Measurements from ENCODE around the gene FOXP1. TPM values are rescaled to one million over a fixed set of nuclear protein-coding genes. Genes with fewer than 3 reads are reported as not detected.
A peak's percentile ranks its signal among the peaks of the same experiment; 100 is the strongest.
"Not testable (repeated sequence)": the region's sequence is repeated elsewhere in the genome, so short reads cannot be mapped to it uniquely, and the experiment has no call there.

The FOXP1 gene
- total RNA-seq, 2 experiments from 2014 or later: 108 to 153 TPM

GRCh38 chr3:71442652-71443042 is 140.9 kb downstream of the FOXP1 start:
- ChIA-PET CTCF (interaction anchor here (0.9 to 1.9 kb wide), 6 partner anchors 8 to 143 kb away, joined by 3 to 5 read pairs (median 4); no protein-coding TSS in a partner anchor), POLR2A (interaction anchor here (0.6 kb wide), 1 partner anchor 37 kb away, joined by 4 read pairs; no protein-coding TSS in a partner anchor)
- Mint-ChIP-seq H3K36me3 (ENCODE audit: low read depth) (peaks cover 16% of the 10 kb centered on the region), H3K27ac (peak overlapping the region; percentile 96), H3K4me3 (peak overlapping the region; percentile 62), H3K27me3 (no peaks in the 10 kb centered on the region), H3K4me1 (peaks cover 97% of the 10 kb centered on the region), H3K9me3 (ENCODE audit: low read depth) (no peaks in the 10 kb centered on the region)
- DNase-seq (no peak), ATAC-seq (no peak)
- intact Hi-C loops (cut with DNase I, micrococcal nuclease): loop anchor here (5.0 kb wide), 2 partner anchors 50 to 140 kb away; partner anchors contain the start of gene FOXP1 (in 1 of the 2)

DNA sequence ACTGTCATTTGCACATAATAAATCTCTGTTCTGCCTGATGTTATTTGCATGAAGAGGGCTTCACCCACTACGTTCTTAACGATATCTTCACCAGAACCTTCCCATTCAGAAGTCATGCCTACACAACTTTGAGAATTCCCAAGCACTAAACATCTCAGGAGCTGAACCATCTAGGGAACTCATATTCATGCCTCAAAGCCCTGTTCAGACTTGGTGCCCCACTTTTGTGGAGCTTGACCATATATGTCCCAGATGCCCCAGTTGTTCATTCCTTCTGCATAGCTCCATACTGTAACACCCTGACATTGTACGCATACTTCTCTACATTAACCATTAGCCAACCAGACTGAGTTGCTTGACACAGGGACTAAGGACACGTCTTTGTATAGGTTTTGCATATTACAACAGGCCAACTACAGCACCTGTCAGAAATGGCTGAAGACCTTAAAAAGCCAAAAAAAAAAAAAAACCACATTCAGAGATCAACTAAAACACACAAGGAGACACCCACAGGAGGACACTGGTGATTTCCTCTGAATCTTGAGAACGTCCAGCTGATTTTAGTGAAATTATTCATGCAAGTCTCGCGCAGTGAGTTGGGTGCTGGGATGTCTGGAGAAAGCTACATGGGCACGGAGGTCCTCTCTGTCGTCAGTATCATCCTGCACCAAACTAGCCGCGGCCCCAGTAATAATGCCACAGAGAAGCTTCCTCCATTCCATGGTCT is 141.4 kb downstream of the FOXP1 start:
- POLR2A ChIA-PET: no interaction called here

GRCh38 chr3:71441217-71441924 is 142.2 kb downstream of the FOXP1 start:
- H3K9me3 Mint-ChIP-seq (ENCODE audit: low read depth): no peaks in the 10 kb centered on the region
- H3K4me1 Mint-ChIP-seq: peaks cover 97% of the 10 kb centered on the region
- DNase-seq: no peak
- peaks cover 17% of the 10 kb centered on the region for H3K36me3 Mint-ChIP-seq (ENCODE audit: low read depth)
- ChIA-PET POLR2A (interaction anchor here (1.0 kb wide), 1 partner anchor 12 kb away, joined by 4 read pairs; no protein-coding TSS in a partner anchor), CTCF (interaction anchor here (0.5 to 1.6 kb wide), 8 partner anchors 12 to 216 kb away, joined by 3 to 5 read pairs (median 3); no protein-coding TSS in a partner anchor)
- peak overlapping the region; percentile 72 for H3K27ac Mint-ChIP-seq
- H3K4me3 Mint-ChIP-seq: peak overlapping the region; percentile 23
- ATAC-seq: no peak
- intact Hi-C loops (cut with DNase I, micrococcal nuclease): loop anchor here (5.0 kb wide), 2 partner anchors 49 to 141 kb away; partner anchors contain the start of gene FOXP1 (in 1 of the 2)
- H3K27me3 Mint-ChIP-seq: no peaks in the 10 kb centered on the region

More for the DNA sequence above, 141.4 kb downstream of the FOXP1 start:
- intact Hi-C loops (cut with DNase I, micrococcal nuclease): loop anchor here (5.0 kb wide), 2 partner anchors 50 to 140 kb away; partner anchors contain the start of gene FOXP1 (in 1 of the 2)
- ATAC-seq: no peak
- Mint-ChIP-seq H3K27ac (peak overlapping the region; percentile 85), H3K27me3 (no peaks in the 10 kb centered on the region), H3K4me1 (peaks cover 97% of the 10 kb centered on the region), H3K36me3 (ENCODE audit: low read depth) (peaks cover 14% of the 10 kb centered on the region), H3K4me3 (peak overlapping the region; percentile 62), H3K9me3 (ENCODE audit: low read depth) (no peaks in the 10 kb centered on the region)
- CTCF ChIA-PET: interaction anchor here (0.5 to 1.9 kb wide), 7 partner anchors 8 to 217 kb away, joined by 3 to 5 read pairs (median 4); no protein-coding TSS in a partner anchor
- DNase-seq: no peak

GRCh38 chr3:71438904-71439303 is 144.6 kb downstream of the FOXP1 start:
- H3K9me3 Mint-ChIP-seq (ENCODE audit: low read depth): no peaks in the 10 kb centered on the region
- POLR2A ChIA-PET: interaction anchor here (0.6 to 0.7 kb wide), 2 partner anchors 9 to 20 kb away, joined by 3 read pairs; no protein-coding TSS in a partner anchor
- no peak overlapping the region for H3K4me3 Mint-ChIP-seq
- ATAC-seq (no peak), DNase-seq (no peak)
- no peaks in the 10 kb centered on the region for H3K27me3 Mint-ChIP-seq
- H3K36me3 Mint-ChIP-seq (ENCODE audit: low read depth): peaks cover 13% of the 10 kb centered on the region
- peak overlapping the region; percentile 48 for H3K27ac Mint-ChIP-seq
- peaks cover 89% of the 10 kb centered on the region for H3K4me1 Mint-ChIP-seq
- intact Hi-C loops (cut with DNase I, micrococcal nuclease): no loop called here
- CTCF ChIA-PET: interaction anchor here (0.7 to 1.2 kb wide), 3 partner anchors 13 to 42 kb away, joined by 3 to 6 read pairs (median 3); no protein-coding TSS in a partner anchor

DNA sequence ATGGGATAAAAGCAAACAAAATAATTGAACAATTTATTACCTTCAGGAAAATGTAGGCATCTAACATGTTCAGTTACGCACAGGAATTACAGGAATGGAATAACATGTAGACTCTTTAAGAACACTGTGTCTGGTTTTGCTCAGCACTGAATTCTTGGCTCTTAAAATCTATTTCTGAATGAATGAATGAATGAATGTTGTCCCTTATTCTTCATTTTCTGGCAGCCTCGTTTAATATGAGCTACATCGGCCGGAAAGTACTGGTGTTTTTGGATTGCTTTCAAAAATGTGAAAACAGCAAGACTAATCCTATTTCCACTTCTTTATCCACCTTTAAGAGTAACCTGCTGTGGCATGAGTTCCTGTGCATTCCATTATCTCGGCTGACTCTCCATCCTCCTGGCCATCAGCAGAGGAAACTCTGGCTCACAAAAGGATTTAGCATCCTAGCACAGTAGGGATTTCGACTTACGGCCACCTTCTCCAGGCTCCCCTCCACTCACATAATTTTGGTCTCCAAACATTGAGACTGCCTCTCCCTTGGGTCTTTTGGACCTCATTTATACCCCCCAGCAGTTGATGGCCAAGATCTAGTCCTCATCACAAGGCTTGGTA is 145.3 kb downstream of the FOXP1 start:
- Mint-ChIP-seq H3K36me3 (ENCODE audit: low read depth) (peaks cover 13% of the 10 kb centered on the region), H3K9me3 (ENCODE audit: low read depth) (no peaks in the 10 kb centered on the region), H3K4me3 (no peak overlapping the region), H3K4me1 (peaks cover 89% of the 10 kb centered on the region), H3K27me3 (no peaks in the 10 kb centered on the region), H3K27ac (peak overlapping the region; percentile 72)
- no peak for ATAC-seq
- ChIA-PET CTCF (interaction anchor here (0.7 to 0.9 kb wide), 4 partner anchors 9 to 93 kb away, joined by 3 read pairs; no protein-coding TSS in a partner anchor), POLR2A (interaction anchor here (0.6 kb wide), 1 partner anchor 20 kb away, joined by 3 read pairs; no protein-coding TSS in a partner anchor)
- DNase-seq: no peak
- intact Hi-C loops (cut with DNase I, micrococcal nuclease): no loop called here

GRCh38 chr3:71436337-71436736 is 147.2 kb downstream of the FOXP1 start:
- Mint-ChIP-seq H3K4me1 (peaks cover 90% of the 10 kb centered on the region), H3K36me3 (ENCODE audit: low read depth) (peaks cover 16% of the 10 kb centered on the region), H3K27ac (no peak overlapping the region), H3K9me3 (ENCODE audit: low read depth) (no peaks in the 10 kb centered on the region), H3K27me3 (no peaks in the 10 kb centered on the region), H3K4me3 (no peak overlapping the region)
- ChIA-PET POLR2A (no interaction called here), CTCF (no interaction called here)
- intact Hi-C loops (cut with DNase I, micrococcal nuclease): no loop called here
- DNase-seq: no peak
- no peak for ATAC-seq

- peaks cover 17% of the 10 kb centered on the region for H3K36me3 Mint-ChIP-seq (ENCODE audit: low read depth)
- DNase-seq; intact Hi-C loops (cut with DNase I, micrococcal nuclease); CTCF ChIA-PET; ATAC-seq; POLR2A ChIA-PET; H3K4me3 Mint-ChIP-seq; H3K27me3 Mint-ChIP-seq; H3K9me3 Mint-ChIP-seq (ENCODE audit: low read depth); H3K27ac Mint-ChIP-seq: not testable (repeated sequence)
- peaks cover 90% of the 10 kb centered on the region for H3K4me1 Mint-ChIP-seq
These were observed 147.7 kb downstream of the FOXP1 start for GRCh38 chr3:71435836-71436235.

GRCh38 chr3:71433631-71434030 is 149.9 kb downstream of the FOXP1 start:
- ChIA-PET POLR2A (no interaction called here), CTCF (interaction anchor here (0.6 to 1.2 kb wide), 2 partner anchors 10 to 165 kb away, joined by 3 to 4 read pairs; no protein-coding TSS in a partner anchor)
- no peak overlapping the region for H3K4me3 Mint-ChIP-seq
- DNase-seq: no peak
- intact Hi-C loops (cut with DNase I, micrococcal nuclease): no loop called here
- H3K27me3 Mint-ChIP-seq: no peaks in the 10 kb centered on the region
- no peak for ATAC-seq
- H3K27ac Mint-ChIP-seq: peak overlapping the region; percentile 89
- H3K9me3 Mint-ChIP-seq (ENCODE audit: low read depth): no peaks in the 10 kb centered on the region
- peaks cover 88% of the 10 kb centered on the region for H3K4me1 Mint-ChIP-seq
- peaks cover 12% of the 10 kb centered on the region for H3K36me3 Mint-ChIP-seq (ENCODE audit: low read depth)

GRCh38 chr3:71432044-71432975 is 151.2 kb downstream of the FOXP1 start:
- Mint-ChIP-seq H3K4me1 (peaks cover 88% of the 10 kb centered on the region), H3K27me3 (no peaks in the 10 kb centered on the region), H3K27ac (peak overlapping the region; percentile 89), H3K9me3 (ENCODE audit: low read depth) (no peaks in the 10 kb centered on the region), H3K4me3 (peak overlapping the region; percentile 31), H3K36me3 (ENCODE audit: low read depth) (peaks cover 13% of the 10 kb centered on the region)
- DNase-seq (no peak), ATAC-seq (peak; percentile 31)
- ChIA-PET CTCF (interaction anchor here (0.7 to 1.1 kb wide), 5 partner anchors 11 to 362 kb away, joined by 3 to 4 read pairs (median 3); no protein-coding TSS in a partner anchor), POLR2A (interaction anchor here (0.5 to 0.6 kb wide), 2 partner anchors 78 to 341 kb away, joined by 3 to 6 read pairs; no protein-coding TSS in a partner anchor)
- intact Hi-C loops (cut with DNase I, micrococcal nuclease): no loop called here

- Mint-ChIP-seq H3K36me3 (ENCODE audit: low read depth) (peaks cover 11% of the 10 kb centered on the region), H3K27me3 (no peaks in the 10 kb centered on the region), H3K27ac (peak overlapping the region; percentile 66), H3K9me3 (ENCODE audit: low read depth) (no peaks in the 10 kb centered on the region), H3K4me1 (peaks cover 86% of the 10 kb centered on the region), H3K4me3 (no peak overlapping the region)
- intact Hi-C loops (cut with DNase I, micrococcal nuclease): loop anchor here in 1 of 2 experiments (1.0 kb wide), 1 partner anchor 9 kb away; no protein-coding TSS in a partner anchor
- ChIA-PET CTCF (interaction anchor here (0.7 to 1.1 kb wide), 3 partner anchors 13 to 154 kb away, joined by 3 to 8 read pairs (median 3); no protein-coding TSS in a partner anchor), POLR2A (no interaction called here)
- DNase-seq (no peak), ATAC-seq (peak; percentile 69)
These were observed 152.5 kb downstream of the FOXP1 start for GRCh38 chr3:71430941-71431552.

All from activated CD4-positive, alpha-beta T cell treated with anti-CD3 and anti-CD28 coated beads for 36 hours (primary cell).